HepG2 (cell line): ENCODE data around the gene C14orf93. TPM values are rescaled to one million over a fixed set of nuclear protein-coding genes. Genes with fewer than 3 reads are reported as not detected.

Experiments used
- BCL3 ChIP-seq: sonication (generic); formaldehyde crosslinking; IDR thresholded peaks from 2 replicates; pipeline ENCODE4 v1.5.1; 2020; ENCODE audit warnings: mild to moderate bottlenecking, missing genetic modification reagents, moderate library complexity
- EP300 ChIP-seq, 3 experiments: sonication (generic) in 1 of 3; formaldehyde crosslinking in 1 of 3; IDR thresholded peaks; 2 replicates each; pipeline versions ENCODE4 v1.5.1 to v1.6.1; 2011 to 2020; ENCODE audit warnings: low read depth in 2 of 3, low read length in 2 of 3, borderline replicate concordance in 1 of 3, improper control_type of control experiment in 1 of 3, mild to moderate bottlenecking in 1 of 3, missing genetic modification reagents in 1 of 3, moderate library complexity in 1 of 3
- FOXP1 ChIP-seq, 2 experiments: fragments of 450-650 bp in 1 of 2; IDR thresholded peaks; 2 replicates each; pipeline ENCODE4 v1.6.1; 2017 to 2018; ENCODE audit warnings: antibody characterized with exemption in 1 of 2
- NAIF1 ChIP-seq: sonication (generic); formaldehyde crosslinking; IDR thresholded peaks from 2 replicates; pipeline ENCODE4 v1.5.0; 2020; ENCODE audit warnings: mild to moderate bottlenecking, missing genetic modification reagents, borderline replicate concordance
- POLR2AphosphoS5 ChIP-seq: IDR thresholded peaks from 2 replicates; pipeline ENCODE4 v1.6.1; 2012; ENCODE audit warnings: low read depth, low read length
- SALL1 ChIP-seq: sonication (generic); formaldehyde crosslinking; IDR thresholded peaks from 2 replicates; pipeline ENCODE4 v1.8.0; 2022; ENCODE audit warnings: mild to moderate bottlenecking, missing genetic modification reagents
- SPEN ChIP-seq: sonication (generic); formaldehyde crosslinking; IDR thresholded peaks from 2 replicates; pipeline ENCODE4 v1.5.1; 2020; ENCODE audit warnings: low read depth, mild to moderate bottlenecking, missing genetic modification reagents
- ZFP82 ChIP-seq: sonication (generic); formaldehyde crosslinking; IDR thresholded peaks from 2 replicates; pipeline ENCODE4 v1.5.1; 2020; ENCODE audit warnings: mild to moderate bottlenecking, missing genetic modification reagents, borderline replicate concordance
- polyA plus RNA-seq, 8 experiments: library from polyadenylated mRNA; depleted of rRNA in 3 of 8; stranded (reverse) in 7 of 8; unstranded in 1 of 8; fragments of >200 nt; fragmentation: Illumina TruSeq in 4 of 8; extraction: Trizol in 4 of 8; gene quantifications; 2 replicates each; pipeline versions ENCODE4 v1.2.1 to v1.2.3, GENCODE V29; 2011 to 2016; ENCODE audit warnings: low read depth in 4 of 8, missing spikeins in 1 of 8, mixed read lengths in 1 of 8; ENCODE audit not compliant: insufficient read depth in 1 of 8
- total RNA-seq, 5 experiments: library from RNA; depleted of rRNA; stranded (reverse); fragments of >200 nt; fragmentation: Illumina TruSeq; extraction: Trizol; gene quantifications; 2 replicates each; pipeline ENCODE4 v1.2.3, GENCODE V29; 2016; ENCODE audit warnings: low read depth in 1 of 5
- TF ChIP-seq, protein P1 (sequence below): sonication (generic); formaldehyde crosslinking; IDR thresholded peaks from 2 replicates; pipeline ENCODE4 v1.5.1; 2020; ENCODE audit warnings: mild to moderate bottlenecking, moderate library complexity, missing genetic modification reagents
- TF ChIP-seq, protein P2 (sequence below): sonication (generic); formaldehyde crosslinking; IDR thresholded peaks from 2 replicates; pipeline ENCODE4 v1.4.0; 2020; ENCODE audit warnings: mild to moderate bottlenecking, missing genetic modification reagents
- TF ChIP-seq, protein P3 (sequence below): sonication (generic); formaldehyde crosslinking; conservative IDR thresholded peaks from 2 replicates; pipeline ENCODE4 v1.8.1; 2023; ENCODE audit warnings: missing genetic modification reagents
- TF ChIP-seq, protein P4 (sequence below): sonication (generic); formaldehyde crosslinking; IDR thresholded peaks from 2 replicates; pipeline ENCODE4 v1.4.0; 2020; ENCODE audit warnings: missing genetic modification reagents
- TF ChIP-seq, protein P5 (sequence below): sonication (generic); formaldehyde crosslinking; conservative IDR thresholded peaks from 2 replicates; pipeline ENCODE4 v1.4.0; 2020; ENCODE audit warnings: mild to moderate bottlenecking, missing genetic modification reagents, moderate library complexity

Gene C14orf93
- total and polyA plus RNA-seq, 2 of the 13 experiments (the other 11 are each of a cell fraction or from before 2014, with no cell fraction given), result 11.4 to 22.5 TPM

DNA sequence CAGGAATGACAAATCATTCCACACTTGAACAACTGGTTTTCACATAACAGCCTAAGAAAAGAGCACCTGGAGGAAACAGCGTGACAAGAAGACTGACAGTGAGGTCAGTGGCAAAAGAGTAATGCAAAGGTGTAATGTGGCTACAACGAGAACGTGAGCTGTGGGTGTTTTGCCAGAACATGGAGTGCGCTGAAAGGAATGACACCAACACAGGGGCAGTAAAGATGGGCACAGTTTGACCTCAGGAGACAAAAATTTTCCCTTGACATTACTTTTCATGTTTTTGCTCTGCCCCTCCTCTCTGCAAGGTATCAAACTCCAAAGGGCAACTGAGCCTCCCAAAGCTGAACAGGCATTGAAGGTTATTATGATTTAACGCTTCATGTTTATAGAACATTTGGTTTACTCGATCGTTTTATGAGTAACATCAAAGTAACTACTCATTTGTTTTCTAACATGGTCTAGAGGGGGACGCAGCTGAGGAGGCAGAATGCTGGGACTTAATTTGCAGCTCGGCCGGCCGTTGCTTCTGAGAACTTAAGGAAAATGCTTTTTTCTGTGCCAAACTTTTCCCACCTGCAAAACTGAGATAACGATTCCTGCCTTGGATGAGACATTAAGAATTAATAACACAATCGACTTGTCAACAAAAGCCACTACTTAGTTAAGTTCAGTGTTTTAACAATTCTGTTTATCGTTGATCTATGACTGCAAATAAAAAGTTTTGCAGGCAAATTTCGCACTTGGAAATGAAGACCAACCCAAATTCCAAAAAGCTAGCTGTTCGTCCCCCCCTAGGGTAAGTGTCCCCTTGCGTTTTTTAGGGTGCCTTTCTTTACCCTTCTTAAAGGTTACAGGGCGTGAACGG is 54.0 kb downstream of the C14orf93 start (continued):
- TF ChIP-seq, protein P1, sequence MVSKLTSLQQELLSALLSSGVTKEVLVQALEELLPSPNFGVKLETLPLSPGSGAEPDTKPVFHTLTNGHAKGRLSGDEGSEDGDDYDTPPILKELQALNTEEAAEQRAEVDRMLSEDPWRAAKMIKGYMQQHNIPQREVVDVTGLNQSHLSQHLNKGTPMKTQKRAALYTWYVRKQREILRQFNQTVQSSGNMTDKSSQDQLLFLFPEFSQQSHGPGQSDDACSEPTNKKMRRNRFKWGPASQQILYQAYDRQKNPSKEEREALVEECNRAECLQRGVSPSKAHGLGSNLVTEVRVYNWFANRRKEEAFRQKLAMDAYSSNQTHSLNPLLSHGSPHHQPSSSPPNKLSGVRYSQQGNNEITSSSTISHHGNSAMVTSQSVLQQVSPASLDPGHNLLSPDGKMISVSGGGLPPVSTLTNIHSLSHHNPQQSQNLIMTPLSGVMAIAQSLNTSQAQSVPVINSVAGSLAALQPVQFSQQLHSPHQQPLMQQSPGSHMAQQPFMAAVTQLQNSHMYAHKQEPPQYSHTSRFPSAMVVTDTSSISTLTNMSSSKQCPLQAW (CRISPR knock-in tag), result 0 out of 2 replicates have a peak, but pooled peaks have one; percentile 39
- TF ChIP-seq ZFP82 (CRISPR knock-in tag) (no peak), SPEN (CRISPR knock-in tag) (peak; percentile 21; the same call in 1 of the 2 replicates), SALL1 (CRISPR knock-in tag) (peak; percentile 56), FOXP1 (IDR thresholded peaks at IDR 0.05) (no peak), FOXP1 (CRISPR knock-in tag; IDR thresholded peaks at IDR 0.05) (no peak), NAIF1 (CRISPR knock-in tag) (peak; percentile 54; the same call in 1 of the 2 replicates), EP300 (IDR thresholded peaks at IDR 0.05; ENCODE audit: low read depth in 2 of 2, low read length in 2 of 2) (peak in 1 of 2 experiments; percentile 25; a peak in 1 of 4 replicates), EP300 (CRISPR knock-in tag; IDR thresholded peaks at IDR 0.05; ENCODE audit: borderline replicate concordance) (no peak), BCL3 (CRISPR knock-in tag) (0 out of 2 replicates have a peak, but pooled peaks have one; percentile 27), POLR2AphosphoS5 (peak; percentile 26; the same call in 1 of the 2 replicates)
- TF ChIP-seq, protein P2, sequence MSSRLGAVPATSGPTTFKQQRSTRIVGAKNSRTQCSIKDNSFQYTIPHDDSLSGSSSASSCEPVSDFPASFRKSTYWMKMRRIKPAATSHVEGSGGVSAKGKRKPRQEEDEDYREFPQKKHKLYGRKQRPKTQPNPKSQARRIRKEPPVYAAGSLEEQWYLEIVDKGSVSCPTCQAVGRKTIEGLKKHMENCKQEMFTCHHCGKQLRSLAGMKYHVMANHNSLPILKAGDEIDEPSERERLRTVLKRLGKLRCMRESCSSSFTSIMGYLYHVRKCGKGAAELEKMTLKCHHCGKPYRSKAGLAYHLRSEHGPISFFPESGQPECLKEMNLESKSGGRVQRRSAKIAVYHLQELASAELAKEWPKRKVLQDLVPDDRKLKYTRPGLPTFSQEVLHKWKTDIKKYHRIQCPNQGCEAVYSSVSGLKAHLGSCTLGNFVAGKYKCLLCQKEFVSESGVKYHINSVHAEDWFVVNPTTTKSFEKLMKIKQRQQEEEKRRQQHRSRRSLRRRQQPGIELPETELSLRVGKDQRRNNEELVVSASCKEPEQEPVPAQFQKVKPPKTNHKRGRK (CRISPR knock-in tag), result no peak
- TF ChIP-seq, protein P3, sequence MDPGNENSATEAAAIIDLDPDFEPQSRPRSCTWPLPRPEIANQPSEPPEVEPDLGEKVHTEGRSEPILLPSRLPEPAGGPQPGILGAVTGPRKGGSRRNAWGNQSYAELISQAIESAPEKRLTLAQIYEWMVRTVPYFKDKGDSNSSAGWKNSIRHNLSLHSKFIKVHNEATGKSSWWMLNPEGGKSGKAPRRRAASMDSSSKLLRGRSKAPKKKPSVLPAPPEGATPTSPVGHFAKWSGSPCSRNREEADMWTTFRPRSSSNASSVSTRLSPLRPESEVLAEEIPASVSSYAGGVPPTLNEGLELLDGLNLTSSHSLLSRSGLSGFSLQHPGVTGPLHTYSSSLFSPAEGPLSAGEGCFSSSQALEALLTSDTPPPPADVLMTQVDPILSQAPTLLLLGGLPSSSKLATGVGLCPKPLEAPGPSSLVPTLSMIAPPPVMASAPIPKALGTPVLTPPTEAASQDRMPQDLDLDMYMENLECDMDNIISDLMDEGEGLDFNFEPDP (CRISPR knock-in tag), result 0 out of 2 replicates have a peak, but pooled peaks have one; percentile 67
- TF ChIP-seq, protein P4, sequence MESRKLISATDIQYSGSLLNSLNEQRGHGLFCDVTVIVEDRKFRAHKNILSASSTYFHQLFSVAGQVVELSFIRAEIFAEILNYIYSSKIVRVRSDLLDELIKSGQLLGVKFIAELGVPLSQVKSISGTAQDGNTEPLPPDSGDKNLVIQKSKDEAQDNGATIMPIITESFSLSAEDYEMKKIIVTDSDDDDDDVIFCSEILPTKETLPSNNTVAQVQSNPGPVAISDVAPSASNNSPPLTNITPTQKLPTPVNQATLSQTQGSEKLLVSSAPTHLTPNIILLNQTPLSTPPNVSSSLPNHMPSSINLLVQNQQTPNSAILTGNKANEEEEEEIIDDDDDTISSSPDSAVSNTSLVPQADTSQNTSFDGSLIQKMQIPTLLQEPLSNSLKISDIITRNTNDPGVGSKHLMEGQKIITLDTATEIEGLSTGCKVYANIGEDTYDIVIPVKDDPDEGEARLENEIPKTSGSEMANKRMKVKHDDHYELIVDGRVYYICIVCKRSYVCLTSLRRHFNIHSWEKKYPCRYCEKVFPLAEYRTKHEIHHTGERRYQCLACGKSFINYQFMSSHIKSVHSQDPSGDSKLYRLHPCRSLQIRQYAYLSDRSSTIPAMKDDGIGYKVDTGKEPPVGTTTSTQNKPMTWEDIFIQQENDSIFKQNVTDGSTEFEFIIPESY (CRISPR knock-in tag), result peak; percentile 37; the same call in 1 of the 2 replicates
- TF ChIP-seq, protein P5, sequence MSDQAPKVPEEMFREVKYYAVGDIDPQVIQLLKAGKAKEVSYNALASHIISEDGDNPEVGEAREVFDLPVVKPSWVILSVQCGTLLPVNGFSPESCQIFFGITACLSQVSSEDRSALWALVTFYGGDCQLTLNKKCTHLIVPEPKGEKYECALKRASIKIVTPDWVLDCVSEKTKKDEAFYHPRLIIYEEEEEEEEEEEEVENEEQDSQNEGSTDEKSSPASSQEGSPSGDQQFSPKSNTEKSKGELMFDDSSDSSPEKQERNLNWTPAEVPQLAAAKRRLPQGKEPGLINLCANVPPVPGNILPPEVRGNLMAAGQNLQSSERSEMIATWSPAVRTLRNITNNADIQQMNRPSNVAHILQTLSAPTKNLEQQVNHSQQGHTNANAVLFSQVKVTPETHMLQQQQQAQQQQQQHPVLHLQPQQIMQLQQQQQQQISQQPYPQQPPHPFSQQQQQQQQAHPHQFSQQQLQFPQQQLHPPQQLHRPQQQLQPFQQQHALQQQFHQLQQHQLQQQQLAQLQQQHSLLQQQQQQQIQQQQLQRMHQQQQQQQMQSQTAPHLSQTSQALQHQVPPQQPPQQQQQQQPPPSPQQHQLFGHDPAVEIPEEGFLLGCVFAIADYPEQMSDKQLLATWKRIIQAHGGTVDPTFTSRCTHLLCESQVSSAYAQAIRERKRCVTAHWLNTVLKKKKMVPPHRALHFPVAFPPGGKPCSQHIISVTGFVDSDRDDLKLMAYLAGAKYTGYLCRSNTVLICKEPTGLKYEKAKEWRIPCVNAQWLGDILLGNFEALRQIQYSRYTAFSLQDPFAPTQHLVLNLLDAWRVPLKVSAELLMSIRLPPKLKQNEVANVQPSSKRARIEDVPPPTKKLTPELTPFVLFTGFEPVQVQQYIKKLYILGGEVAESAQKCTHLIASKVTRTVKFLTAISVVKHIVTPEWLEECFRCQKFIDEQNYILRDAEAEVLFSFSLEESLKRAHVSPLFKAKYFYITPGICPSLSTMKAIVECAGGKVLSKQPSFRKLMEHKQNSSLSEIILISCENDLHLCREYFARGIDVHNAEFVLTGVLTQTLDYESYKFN (CRISPR knock-in tag), result peak; percentile 40
